GM10266 (cell line): Measurements from ENCODE around the gene TFPT.

Experiments
- DNase-seq: peaks from one replicate; pipeline ENCODE4 v3.0.0; 2012; ENCODE audit errors: extremely low spot score
- CTCF ChIP-seq: IDR thresholded peaks from 2 replicates; pipeline ENCODE4 v1.5.1; 2012; ENCODE audit warnings: mild to moderate bottlenecking, low read depth; ENCODE audit not compliant: control insufficient read depth, insufficient read depth; ENCODE audit errors: missing control alignments

Gene TFPT

GRCh38 chr19:54136864-54137698 lies 21.6 kb upstream of the TFPT start:
- TF ChIP-seq CTCF = no peak
- peak; percentile 99 for DNase-seq

GRCh38 chr19:54136086-54136863 lies 20.8 kb upstream of the TFPT start:
- no peak for TF ChIP-seq CTCF
- no peak for DNase-seq

- no peak for DNase-seq
- TF ChIP-seq CTCF = no peak
Observed at GRCh38 chr19:54133957-54134590, 18.6 kb upstream of the TFPT start.

- TF ChIP-seq CTCF = no peak
- no peak for DNase-seq
Observed at GRCh38 chr19:54133312-54133956, 18.0 kb upstream of the TFPT start.

GRCh38 chr19:54129617-54129996 lies 14.2 kb upstream of the TFPT start:
- TF ChIP-seq CTCF = no peak
- DNase-seq = no peak

GRCh38 chr19:54128796-54129616 lies 13.5 kb upstream of the TFPT start:
- no peak for TF ChIP-seq CTCF

More at GRCh38 chr19:54128796-54129616, 13.5 kb upstream of the TFPT start:
- no peak for DNase-seq
